HL-60 (cell line): ENCODE measurements around the gene ACAD11.

Source experiments
- DNase-seq, 2 experiments: peaks; one replicate each; pipeline ENCODE4 v3.0.0-alpha.2; 2010 to 2020; ENCODE audit warnings: low read depth in 1 of 2, low spot score in 1 of 2
- H3K27ac ChIP-seq: fragments of 250-450 bp; sonication (Bioruptor Pico); replicated peaks from 2 replicates; pipeline ENCODE4 v1.5.1; 2020; ENCODE audit warnings: mild to moderate bottlenecking, moderate library complexity
- H3K27me3 ChIP-seq: fragments of 250-450 bp; sonication (Bioruptor Pico); 2 replicates; pipeline ENCODE4 v1.5.1; 2021; ENCODE audit warnings: mild to moderate bottlenecking, moderate library complexity; ENCODE audit not compliant: insufficient read depth, poor library complexity, severe bottlenecking
- H3K4me3 ChIP-seq: replicated peaks from 2 replicates; pipeline ENCODE4 v1.5.1; 2011; ENCODE audit warnings: mild to moderate bottlenecking, control low read depth, low read length; ENCODE audit not compliant: insufficient read depth
- CTCF ChIP-seq: IDR thresholded peaks from one replicate; pipeline ENCODE4 v1.5.1; 2011; ENCODE audit warnings: low read length, control low read depth, inconsistent platforms; ENCODE audit not compliant: insufficient read depth
- GABPA ChIP-seq: IDR thresholded peaks from 2 replicates; pipeline ENCODE4 v1.6.1; 2012; ENCODE audit warnings: low read depth
- POLR2AphosphoS5 ChIP-seq: IDR thresholded peaks from 2 replicates; pipeline ENCODE4 v1.6.1; 2012; ENCODE audit warnings: low read depth
- SPI1 ChIP-seq: IDR thresholded peaks from 2 replicates; pipeline ENCODE4 v1.6.1; 2012; ENCODE audit warnings: low read depth, mild to moderate bottlenecking, borderline replicate concordance
- TF ChIP-seq, protein P1 (sequence below): IDR thresholded peaks from 2 replicates; pipeline ENCODE4 v1.6.1; 2012; ENCODE audit warnings: low read depth; ENCODE audit not compliant: insufficient replicate concordance

ACAD11 gene

DNA sequence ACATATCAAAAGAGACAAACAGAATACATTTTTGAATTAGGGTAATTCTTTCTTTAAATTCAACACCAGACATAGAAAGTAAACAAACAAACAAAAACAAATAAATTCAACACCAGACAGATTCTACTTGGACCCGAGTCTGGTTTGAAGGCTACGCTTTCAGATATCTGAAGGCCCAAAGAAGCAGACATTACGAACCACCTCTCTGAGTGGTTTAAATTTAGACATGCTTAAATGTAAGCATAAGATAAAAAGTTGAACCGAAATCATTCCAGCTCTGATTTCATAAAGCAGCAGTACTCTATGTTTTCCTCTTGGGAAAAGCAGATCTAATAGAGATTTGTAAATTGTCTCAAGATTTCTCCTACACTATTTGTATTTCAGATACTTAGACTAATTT, 30.4 kb upstream of the ACAD11 start:
- Histone ChIP-seq H3K27ac (no peak overlapping the region), H3K4me3 (no peak overlapping the region), H3K27me3 (no peaks in the 10 kb centered on the region)
- DNase-seq, result no peak
- TF ChIP-seq POLR2AphosphoS5 (no peak), GABPA (no peak), CTCF (no peak), SPI1 (no peak)
- TF ChIP-seq, protein P1, sequence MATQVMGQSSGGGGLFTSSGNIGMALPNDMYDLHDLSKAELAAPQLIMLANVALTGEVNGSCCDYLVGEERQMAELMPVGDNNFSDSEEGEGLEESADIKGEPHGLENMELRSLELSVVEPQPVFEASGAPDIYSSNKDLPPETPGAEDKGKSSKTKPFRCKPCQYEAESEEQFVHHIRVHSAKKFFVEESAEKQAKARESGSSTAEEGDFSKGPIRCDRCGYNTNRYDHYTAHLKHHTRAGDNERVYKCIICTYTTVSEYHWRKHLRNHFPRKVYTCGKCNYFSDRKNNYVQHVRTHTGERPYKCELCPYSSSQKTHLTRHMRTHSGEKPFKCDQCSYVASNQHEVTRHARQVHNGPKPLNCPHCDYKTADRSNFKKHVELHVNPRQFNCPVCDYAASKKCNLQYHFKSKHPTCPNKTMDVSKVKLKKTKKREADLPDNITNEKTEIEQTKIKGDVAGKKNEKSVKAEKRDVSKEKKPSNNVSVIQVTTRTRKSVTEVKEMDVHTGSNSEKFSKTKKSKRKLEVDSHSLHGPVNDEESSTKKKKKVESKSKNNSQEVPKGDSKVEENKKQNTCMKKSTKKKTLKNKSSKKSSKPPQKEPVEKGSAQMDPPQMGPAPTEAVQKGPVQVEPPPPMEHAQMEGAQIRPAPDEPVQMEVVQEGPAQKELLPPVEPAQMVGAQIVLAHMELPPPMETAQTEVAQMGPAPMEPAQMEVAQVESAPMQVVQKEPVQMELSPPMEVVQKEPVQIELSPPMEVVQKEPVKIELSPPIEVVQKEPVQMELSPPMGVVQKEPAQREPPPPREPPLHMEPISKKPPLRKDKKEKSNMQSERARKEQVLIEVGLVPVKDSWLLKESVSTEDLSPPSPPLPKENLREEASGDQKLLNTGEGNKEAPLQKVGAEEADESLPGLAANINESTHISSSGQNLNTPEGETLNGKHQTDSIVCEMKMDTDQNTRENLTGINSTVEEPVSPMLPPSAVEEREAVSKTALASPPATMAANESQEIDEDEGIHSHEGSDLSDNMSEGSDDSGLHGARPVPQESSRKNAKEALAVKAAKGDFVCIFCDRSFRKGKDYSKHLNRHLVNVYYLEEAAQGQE, result no peak

DNA sequence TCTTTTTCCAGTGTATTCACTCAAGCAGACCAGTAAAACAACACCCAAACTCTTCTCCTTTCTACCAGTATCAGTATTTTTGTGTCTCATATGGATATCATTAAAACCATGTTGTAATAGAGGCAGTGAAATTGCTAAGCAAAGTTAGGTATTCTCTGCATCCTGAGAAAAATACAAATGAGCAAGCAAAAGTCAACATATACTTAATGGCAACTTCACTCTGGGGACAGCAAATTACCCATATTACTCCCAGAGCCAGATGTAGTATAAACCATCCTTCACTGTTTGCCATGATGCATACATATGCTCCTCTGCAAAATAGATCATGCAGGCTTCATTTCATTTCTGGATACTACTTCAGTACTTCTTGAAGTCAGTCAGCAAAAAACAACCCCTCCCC, 22.6 kb upstream of the ACAD11 start:
- no peaks in the 10 kb centered on the region for H3K27me3 ChIP-seq
- TF ChIP-seq CTCF (no peak), SPI1 (no peak), GABPA (no peak), POLR2AphosphoS5 (no peak)
- TF ChIP-seq, protein P1, result no peak
- no peak for DNase-seq

GRCh38 chr3:132681421-132681820, 21.8 kb upstream of the ACAD11 start:
- Histone ChIP-seq H3K4me3 (no peak overlapping the region), H3K27ac (no peak overlapping the region), H3K27me3 (no peaks in the 10 kb centered on the region)
- no peak for DNase-seq
- TF ChIP-seq CTCF (no peak), POLR2AphosphoS5 (no peak), SPI1 (no peak), GABPA (no peak)
- TF ChIP-seq, protein P1, result no peak

More for the DNA sequence above, 22.6 kb upstream of the ACAD11 start:
- no peak overlapping the region for H3K27ac ChIP-seq
- no peak overlapping the region for H3K4me3 ChIP-seq
